ENCODE data around the gene UXS1. TPM values are rescaled to one million over a fixed set of nuclear protein-coding genes. Genes with fewer than 3 reads are reported as not detected.

Gene UXS1
- total and polyA plus RNA-seq, 2 of the 8 experiments (the other 6 are each of a cell fraction or from before 2014, with no cell fraction given), result 44.5 to 63.4 TPM

DNA sequence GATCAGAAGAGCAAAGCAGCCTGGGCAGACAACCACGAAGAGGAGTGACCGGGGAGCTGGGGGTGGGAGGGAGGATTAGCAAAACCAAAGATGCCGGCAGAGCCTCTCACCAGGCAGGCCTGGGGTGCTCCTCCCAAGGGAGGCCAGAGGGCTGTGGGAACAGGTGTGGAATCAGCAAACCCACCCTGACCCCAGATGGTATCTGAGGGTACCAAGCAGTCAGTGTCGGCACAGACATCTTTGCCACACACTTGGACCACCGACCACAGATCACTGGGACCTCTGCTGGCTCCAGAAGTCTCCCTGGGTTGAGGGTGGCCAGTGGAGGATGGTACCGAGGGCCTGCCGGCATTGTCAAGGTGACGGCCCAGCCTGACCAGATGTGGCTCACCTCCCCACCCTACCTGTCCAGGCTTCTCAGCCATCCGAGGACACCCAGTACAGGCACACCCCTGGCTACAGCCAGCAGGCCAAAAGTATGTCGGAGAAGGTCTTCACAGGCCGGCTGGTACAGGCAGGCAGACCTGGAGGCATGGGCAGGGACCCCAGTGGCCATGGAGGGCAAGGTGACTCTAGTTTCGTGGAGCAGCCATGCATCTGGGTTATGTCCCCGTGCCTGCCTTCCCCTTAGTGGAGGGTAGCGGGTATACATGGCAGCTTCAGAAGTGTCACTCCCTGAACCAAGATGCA lies 82.1 kb downstream of the UXS1 start:
- no peak overlapping the region; the same call in 1 of the 2 replicates for H2BK5ac ChIP-seq (ENCODE audit: low read depth, low read length)
- no peak for TF ChIP-seq RAD21 (IDR thresholded peaks at IDR 0.05 in 1 of 2, conservative IDR thresholded peaks at IDR 0.05 in 1 of 2; ENCODE audit: low read depth in 2 of 2, low read length in 2 of 2)
- TF ChIP-seq TAF7 (optimal IDR thresholded peaks at IDR 0.05; ENCODE audit: borderline replicate concordance, low read depth, low read length), result no peak
- no peak for TF ChIP-seq CTBP2 (IDR thresholded peaks at IDR 0.05; ENCODE audit: borderline replicate concordance, insufficient read depth, insufficient read length, low read length)
- TF ChIP-seq TCF12 (IDR thresholded peaks at IDR 0.05; ENCODE audit: low read depth, low read length), result no peak
- no peak for TF ChIP-seq RNF2 (IDR thresholded peaks at IDR 0.05; ENCODE audit: borderline replicate concordance, low read depth, low read length, missing control alignments, poor library complexity, severe bottlenecking)
- no peak for TF ChIP-seq SUZ12 (IDR thresholded peaks at IDR 0.05; ENCODE audit: low read length)
- no peak for TF ChIP-seq USF2 (IDR thresholded peaks at IDR 0.05; ENCODE audit: low read length)
- TF ChIP-seq EGR1 (IDR thresholded peaks at IDR 0.05; ENCODE audit: borderline replicate concordance, low read depth, low read length), result no peak
- no peak for TF ChIP-seq GTF2F1 (IDR thresholded peaks at IDR 0.05; ENCODE audit: borderline replicate concordance, low read depth, low read length)
- no peak for TF ChIP-seq POU5F1 (IDR thresholded peaks at IDR 0.05; ENCODE audit: low read depth, low read length)
- no peak overlapping the region for H4K91ac ChIP-seq (replicated peaks; ENCODE audit: insufficient read length, low read length)
- H2BK15ac ChIP-seq (ENCODE audit: low read length), result no peak overlapping the region
- WGBS, 2 experiments (ENCODE audit: extremely low coverage in 1 of 2, insufficient coverage in 1 of 2, insufficient read length in 1 of 2, insufficient replicate concordance in 2 of 2, low coverage in 1 of 2, low lambda C conversion rate in 2 of 2, missing lambda C conversion rate in 1 of 2), result 90% methylated on average over 12 of the region's 14 CpGs; no CpG with 5 or more reads in 1 of the 2 experiments
- no peaks in the 10 kb centered on the region for H3K4me1 ChIP-seq (replicated peaks in 1 of 4; ENCODE audit: control insufficient read depth in 3 of 4, insufficient read depth in 4 of 4, low read length in 3 of 4)
- no peak overlapping the region for H3K4me3 ChIP-seq (ENCODE audit: extremely low read depth in 1 of 4, insufficient read depth in 2 of 4, low read depth in 3 of 4, low read length in 4 of 4)
- no peaks in the 10 kb centered on the region for H3K27me3 ChIP-seq (replicated peaks in 1 of 4; ENCODE audit: control insufficient read depth in 3 of 4, extremely low read depth in 1 of 4, insufficient read depth in 3 of 4, low read length in 3 of 4)
- peaks cover 0 to 7% of the 10 kb centered on the region in 2 experiments; a peak in 1 of 4 replicates for H3K79me2 ChIP-seq (ENCODE audit: control insufficient read depth in 1 of 2, insufficient read depth in 2 of 2, low read length in 2 of 2)
- peaks cover 3 to 26% (median 21%) of the 10 kb centered on the region in 4 experiments; a peak in 7 of 8 replicates for H3K36me3 ChIP-seq (ENCODE audit: control insufficient read depth in 2 of 4, insufficient read depth in 4 of 4, low read length in 3 of 4)
- no peak overlapping the region for H3K23ac ChIP-seq (ENCODE audit: insufficient read length)
- H3K14ac ChIP-seq (ENCODE audit: insufficient read length), result no peak overlapping the region
- no peak for FAIRE-seq
- ChIA-PET POLR2A (ENCODE audit: partially characterized antibody) (interaction anchor here (1.0 to 1.3 kb wide), 2 partner anchors 81 to 108 kb away, joined by 3 read pairs; no protein-coding TSS in a partner anchor), CTCF (ENCODE audit: partially characterized antibody) (interaction anchor here (1.2 to 2.2 kb wide), 2 partner anchors 10 to 13 kb away, joined by 4 to 8 read pairs; no protein-coding TSS in a partner anchor)
- H3K4ac ChIP-seq (replicated peaks; ENCODE audit: insufficient read length, low read depth, low read length), result no peak overlapping the region
- H4K20me1 ChIP-seq (replicated peaks in 1 of 2; ENCODE audit: control insufficient read depth in 1 of 2, insufficient read depth in 2 of 2, low read length in 2 of 2), result peaks cover 3 to 11% of the 10 kb centered on the region in 2 experiments
- H4K5ac ChIP-seq (ENCODE audit: insufficient read length, low read depth, low read length), result no peak overlapping the region
- H2BK12ac ChIP-seq (ENCODE audit: low read depth, low read length), result no peak overlapping the region
- H3K79me1 ChIP-seq (ENCODE audit: low read depth, low read length), result peaks cover 4% of the 10 kb centered on the region
- no peak overlapping the region for H3K18ac ChIP-seq (ENCODE audit: extremely low read depth, low read length)
- H2BK120ac ChIP-seq (replicated peaks; ENCODE audit: low read depth, low read length), result no peak overlapping the region
- no peak overlapping the region for H2AK5ac ChIP-seq (ENCODE audit: low read depth, low read length)
- H3K23me2 ChIP-seq (ENCODE audit: low read depth, low read length), result no peaks in the 10 kb centered on the region
- H4K8ac ChIP-seq (ENCODE audit: extremely low read depth, insufficient read depth, low read length), result no peak overlapping the region
- DNase-seq (ENCODE audit: low read depth in 1 of 2, low spot score in 2 of 2), result no peak
- H3K27ac ChIP-seq (ENCODE audit: low read depth, low read length), result no peak overlapping the region
- H2AFZ ChIP-seq (ENCODE audit: low read length), result no peak overlapping the region
- H3K56ac ChIP-seq (replicated peaks; ENCODE audit: insufficient read length, low read depth, low read length), result no peak overlapping the region
- H2BK20ac ChIP-seq (ENCODE audit: low read length), result no peak overlapping the region
- H3K9me3 ChIP-seq (ENCODE audit: insufficient read depth in 2 of 2, low read depth in 1 of 2, low read length in 1 of 2), result no peaks in the 10 kb centered on the region
- H3K4me2 ChIP-seq (ENCODE audit: insufficient read depth in 1 of 2, low read depth in 2 of 2, low read length in 2 of 2), result no peak overlapping the region
- H3K9ac ChIP-seq (replicated peaks in 1 of 4; ENCODE audit: extremely low read depth in 1 of 4, low read depth in 3 of 4, low read length in 3 of 4), result no peak overlapping the region

Data from H1 (cell line).